Measurements from ENCODE around the gene ARHGAP8. TPM values are rescaled to one million over a fixed set of nuclear protein-coding genes. Genes with fewer than 3 reads are reported as not detected.

ARHGAP8 gene
- total RNA-seq, 2 donors from 2014 or later: 34.6 to 64.5 TPM

DNA sequence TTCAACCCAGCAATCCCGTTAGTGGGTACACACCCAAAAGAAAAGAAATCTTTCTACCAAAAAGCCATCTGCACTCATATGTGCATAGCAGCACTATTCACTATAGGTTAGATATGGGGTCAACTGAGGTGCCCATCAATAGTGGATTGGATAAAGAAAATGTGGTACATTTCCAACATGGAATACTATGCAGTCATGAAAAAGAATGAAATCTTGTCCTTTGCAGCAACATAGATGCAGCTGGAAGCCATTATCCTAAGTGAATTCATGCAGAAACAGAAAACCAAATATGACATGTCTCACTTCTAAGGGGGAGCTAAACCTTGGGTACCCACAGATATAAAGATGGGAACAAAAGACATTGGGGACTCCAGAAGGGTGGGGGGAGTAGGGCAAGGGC is 1.9 kb upstream of the ARHGAP8 start:
- WGBS: 93% methylated on average over 1 of the region's 1 CpG
- Histone ChIP-seq H3K4me1 (replicated peaks) (peaks cover 9% of the 10 kb centered on the region), H3K27ac (no peak overlapping the region), H3K27me3 (replicated peaks; ENCODE audit: insufficient read depth) (no peaks in the 10 kb centered on the region), H3K9me3 (no peaks in the 10 kb centered on the region), H3K36me3 (no peaks in the 10 kb centered on the region), H3K4me3 (no peak overlapping the region)
- no peak for TF ChIP-seq POLR2AphosphoS5 (IDR thresholded peaks at IDR 0.05)
- TF ChIP-seq, protein P1, sequence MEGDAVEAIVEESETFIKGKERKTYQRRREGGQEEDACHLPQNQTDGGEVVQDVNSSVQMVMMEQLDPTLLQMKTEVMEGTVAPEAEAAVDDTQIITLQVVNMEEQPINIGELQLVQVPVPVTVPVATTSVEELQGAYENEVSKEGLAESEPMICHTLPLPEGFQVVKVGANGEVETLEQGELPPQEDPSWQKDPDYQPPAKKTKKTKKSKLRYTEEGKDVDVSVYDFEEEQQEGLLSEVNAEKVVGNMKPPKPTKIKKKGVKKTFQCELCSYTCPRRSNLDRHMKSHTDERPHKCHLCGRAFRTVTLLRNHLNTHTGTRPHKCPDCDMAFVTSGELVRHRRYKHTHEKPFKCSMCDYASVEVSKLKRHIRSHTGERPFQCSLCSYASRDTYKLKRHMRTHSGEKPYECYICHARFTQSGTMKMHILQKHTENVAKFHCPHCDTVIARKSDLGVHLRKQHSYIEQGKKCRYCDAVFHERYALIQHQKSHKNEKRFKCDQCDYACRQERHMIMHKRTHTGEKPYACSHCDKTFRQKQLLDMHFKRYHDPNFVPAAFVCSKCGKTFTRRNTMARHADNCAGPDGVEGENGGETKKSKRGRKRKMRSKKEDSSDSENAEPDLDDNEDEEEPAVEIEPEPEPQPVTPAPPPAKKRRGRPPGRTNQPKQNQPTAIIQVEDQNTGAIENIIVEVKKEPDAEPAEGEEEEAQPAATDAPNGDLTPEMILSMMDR (IDR thresholded peaks at IDR 0.05): no peak
- TF ChIP-seq POLR2A (IDR thresholded peaks at IDR 0.05): no peak
- intact Hi-C loops (cut with DNase I): no loop called here
- DNase-seq (ENCODE audit: low spot score): no peak

DNA sequence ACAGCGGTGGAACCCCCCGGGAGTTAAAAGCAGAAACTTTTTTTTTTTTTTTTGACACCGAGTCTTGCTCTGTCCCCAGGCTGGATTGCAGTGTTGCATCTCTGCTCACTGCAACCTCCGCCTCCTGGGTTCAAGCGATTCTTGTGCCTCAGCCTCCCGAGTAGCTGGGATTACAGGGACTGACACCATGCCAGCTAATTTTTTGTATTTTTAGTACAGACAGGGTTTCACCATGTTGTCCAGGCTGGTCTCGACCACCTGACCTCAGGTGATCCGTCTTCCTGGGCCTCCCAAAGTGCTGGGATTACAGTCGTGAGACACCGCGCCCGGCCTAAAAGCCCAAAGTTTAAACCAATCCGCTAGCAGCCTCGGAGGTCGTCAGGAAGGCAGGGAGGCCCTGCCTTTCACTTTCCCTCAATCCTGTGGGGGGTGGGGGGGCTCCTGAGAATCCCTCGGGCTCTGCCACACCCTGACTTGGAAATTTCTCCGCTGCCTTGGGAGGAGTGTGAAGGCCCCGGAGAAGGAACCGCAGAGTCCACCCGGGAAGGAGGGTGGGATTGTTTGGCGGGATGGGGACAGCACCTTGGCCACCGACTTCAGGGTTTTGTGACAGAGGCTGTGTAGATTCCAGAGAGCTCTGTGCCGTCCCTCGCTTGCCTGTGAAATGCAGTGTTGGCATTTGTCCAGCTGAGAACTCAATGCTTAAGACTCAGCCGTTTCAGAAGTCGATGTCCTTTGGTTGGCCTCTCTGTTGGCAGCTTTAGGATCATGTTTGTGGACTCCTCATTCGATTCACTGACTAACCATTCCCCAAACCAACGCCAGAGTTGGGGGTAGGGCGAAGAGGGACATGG is 1.0 kb downstream of the ARHGAP8 start:
- Histone ChIP-seq H3K27ac (peak overlapping the region; percentile 89 to 90), H3K27me3 (replicated peaks; ENCODE audit: insufficient read depth) (no peaks in the 10 kb centered on the region), H3K9me3 (no peaks in the 10 kb centered on the region), H3K4me1 (replicated peaks) (peaks cover 5% of the 10 kb centered on the region), H3K4me3 (peak overlapping the region; percentile 64 to 76), H3K36me3 (no peaks in the 10 kb centered on the region)
- peak; percentile 66 for DNase-seq (ENCODE audit: low spot score)
- intact Hi-C loops (cut with DNase I): no loop called here
- WGBS: 16% methylated on average over 29 of the region's 29 CpGs
- TF ChIP-seq POLR2A (IDR thresholded peaks at IDR 0.05) (no peak), POLR2AphosphoS5 (IDR thresholded peaks at IDR 0.05) (peak; percentile 29)

DNA sequence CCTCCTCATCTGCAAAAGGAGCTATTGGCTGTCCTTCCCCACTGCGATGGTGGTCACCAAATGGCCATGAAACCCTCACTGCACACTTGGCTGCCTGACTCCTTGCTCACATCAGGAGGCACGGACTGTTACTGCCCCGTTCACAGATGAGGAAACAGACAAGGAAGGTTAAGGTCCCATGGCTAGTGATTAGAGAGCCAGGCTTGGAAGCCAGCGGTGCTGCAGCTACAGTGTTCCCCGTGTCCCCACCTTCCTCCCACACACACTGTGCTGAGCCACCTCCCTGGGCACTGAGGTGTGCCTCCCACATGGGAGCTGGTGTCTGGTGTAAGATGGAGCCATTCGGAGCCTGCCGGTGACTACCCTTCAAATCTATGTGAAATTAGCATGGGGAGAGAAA is 2.6 kb downstream of the ARHGAP8 start:
- intact Hi-C loops (cut with DNase I): no loop called here
- H3K36me3 ChIP-seq: no peaks in the 10 kb centered on the region
- H3K4me3 ChIP-seq: no peak overlapping the region
- H3K27ac ChIP-seq: peak overlapping the region; percentile 89 to 90
- no peaks in the 10 kb centered on the region for H3K27me3 ChIP-seq (replicated peaks; ENCODE audit: insufficient read depth)
- peaks cover 5% of the 10 kb centered on the region for H3K4me1 ChIP-seq (replicated peaks)
- DNase-seq (ENCODE audit: low spot score): no peak
- TF ChIP-seq, protein P1 (IDR thresholded peaks at IDR 0.05): no peak
- TF ChIP-seq POLR2AphosphoS5 (IDR thresholded peaks at IDR 0.05) (no peak), POLR2A (IDR thresholded peaks at IDR 0.05) (no peak)
- 65% methylated on average over 5 of the region's 7 CpGs for WGBS
- no peaks in the 10 kb centered on the region for H3K9me3 ChIP-seq

DNA sequence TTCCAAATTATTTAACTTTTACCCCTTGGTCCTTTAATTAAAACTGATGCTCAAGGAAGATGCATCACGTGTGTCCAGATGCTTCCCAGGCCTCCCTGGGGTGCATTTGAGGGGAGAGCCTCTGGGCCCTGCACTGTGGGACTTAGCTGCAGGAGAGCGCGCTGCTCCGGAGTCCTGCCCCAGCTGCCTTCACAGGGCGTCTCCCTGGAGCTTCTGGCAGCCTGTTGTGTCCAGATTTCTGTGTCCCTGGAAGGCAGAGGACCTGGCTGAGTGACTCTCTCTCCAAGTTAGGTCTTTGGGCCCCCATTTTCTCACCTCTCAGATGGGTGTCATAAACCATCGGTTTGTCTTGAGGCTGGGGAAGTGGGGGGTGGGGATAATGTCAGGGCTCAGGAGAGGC is 3.0 kb downstream of the ARHGAP8 start:
- Histone ChIP-seq H3K4me1 (replicated peaks) (peaks cover 5% of the 10 kb centered on the region), H3K36me3 (no peaks in the 10 kb centered on the region), H3K9me3 (no peaks in the 10 kb centered on the region), H3K27me3 (replicated peaks; ENCODE audit: insufficient read depth) (no peaks in the 10 kb centered on the region), H3K4me3 (peak overlapping the region in 1 of 2 donors; percentile 18), H3K27ac (peak overlapping the region; percentile 89 to 90)
- intact Hi-C loops (cut with DNase I): no loop called here
- no peak for DNase-seq (ENCODE audit: low spot score)
- TF ChIP-seq POLR2A (IDR thresholded peaks at IDR 0.05) (no peak), POLR2AphosphoS5 (IDR thresholded peaks at IDR 0.05) (no peak)
- TF ChIP-seq, protein P1 (IDR thresholded peaks at IDR 0.05): no peak
- 64% methylated on average over 6 of the region's 6 CpGs for WGBS

DNA sequence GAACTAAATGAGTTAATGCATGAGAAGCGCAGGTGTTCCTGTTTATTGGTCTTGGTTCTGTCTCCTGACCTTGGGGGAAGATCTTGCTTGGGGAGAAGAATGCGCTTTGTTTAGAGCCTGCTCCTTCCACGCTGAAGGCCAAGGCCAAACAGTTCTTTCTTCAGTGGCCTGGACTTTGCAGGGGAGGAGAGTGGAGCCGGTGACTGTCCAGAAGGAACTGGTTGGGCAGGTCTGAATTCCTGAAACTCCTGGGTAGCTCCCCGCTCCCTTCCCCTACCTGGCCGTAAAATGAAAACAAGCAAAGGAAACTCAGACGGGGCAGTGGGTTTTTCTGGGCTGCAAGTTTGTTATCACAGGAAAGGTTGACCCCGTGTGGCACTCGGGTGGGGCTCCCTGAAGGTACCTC is 3.6 kb downstream of the ARHGAP8 start:
- Histone ChIP-seq H3K9me3 (no peaks in the 10 kb centered on the region), H3K27me3 (replicated peaks; ENCODE audit: insufficient read depth) (no peaks in the 10 kb centered on the region), H3K27ac (peak overlapping the region; percentile 89 to 90), H3K4me1 (replicated peaks) (peaks cover 5% of the 10 kb centered on the region), H3K4me3 (peak overlapping the region in 1 of 2 donors; percentile 18), H3K36me3 (no peaks in the 10 kb centered on the region)
- 41% methylated on average over 9 of the region's 9 CpGs for WGBS
- peak; percentile 89 for DNase-seq (ENCODE audit: low spot score)
- intact Hi-C loops (cut with DNase I): no loop called here
- TF ChIP-seq POLR2AphosphoS5 (IDR thresholded peaks at IDR 0.05) (peak; percentile 78), POLR2A (IDR thresholded peaks at IDR 0.05) (no peak)
- TF ChIP-seq, protein P1 (IDR thresholded peaks at IDR 0.05): no peak

Measured in prostate gland (tissue), 2 donors.